Measurements from ENCODE around the gene RASD2.

GRCh38 chr22:35569916-35570315, 29.3 kb downstream of the RASD2 start:
- TF ChIP-seq MAX (IDR thresholded peaks at IDR 0.05; ENCODE audit: low read depth, low read length): no peak
- TF ChIP-seq CTCF (IDR thresholded peaks at IDR 0.05; ENCODE audit: low read depth, low read length): no peak

Data from NB4 (cell line).